ENCODE data around the gene SORBS2. TPM values are rescaled to one million over a fixed set of nuclear protein-coding genes. Genes with fewer than 3 reads are reported as not detected.

Gene SORBS2
- total RNA-seq, 1 experiment from 2014 or later = 44.5 TPM

- H3K4me3 Mint-ChIP-seq = no peak overlapping the region
- CTCF ChIA-PET = interaction anchor here (1.8 kb wide), 1 partner anchor 11 kb away, joined by 6 read pairs; no protein-coding TSS in a partner anchor
Measured at GRCh38 chr4:185786422-185786821, 25.6 kb downstream of the SORBS2 start.

More at GRCh38 chr4:185786422-185786821, 25.6 kb downstream of the SORBS2 start:
- Mint-ChIP-seq H3K27me3 (ENCODE audit: low read depth) (no peaks in the 10 kb centered on the region), H3K36me3 (no peaks in the 10 kb centered on the region), H3K4me1 (peaks cover 17% of the 10 kb centered on the region), H3K27ac (no peak overlapping the region), H3K9me3 (peaks cover 6% of the 10 kb centered on the region; the same call in 1 of the 2 replicates)
- DNase-seq (ENCODE audit: low spot score) (no peak), ATAC-seq (no peak)
- TF ChIP-seq MXD4 (CRISPR knock-in tag; IDR thresholded peaks at IDR 0.05; ENCODE audit: borderline replicate concordance) (no peak), HMGA2 (CRISPR knock-in tag; IDR thresholded peaks at IDR 0.05) (no peak), ATF1 (CRISPR knock-in tag; IDR thresholded peaks at IDR 0.05) (no peak), CREB1 (CRISPR knock-in tag; IDR thresholded peaks at IDR 0.05) (no peak), PREB (CRISPR knock-in tag; IDR thresholded peaks at IDR 0.05; ENCODE audit: borderline replicate concordance) (no peak), JAZF1 (CRISPR knock-in tag; IDR thresholded peaks at IDR 0.05) (no peak), MLX (CRISPR knock-in tag; IDR thresholded peaks at IDR 0.05) (no peak), ARID4B (CRISPR knock-in tag; IDR thresholded peaks at IDR 0.05; ENCODE audit: borderline replicate concordance) (no peak), MAX (CRISPR knock-in tag; IDR thresholded peaks at IDR 0.05) (no peak), ZNF281 (CRISPR knock-in tag; IDR thresholded peaks at IDR 0.05) (no peak)
- POLR2A ChIA-PET = interaction anchor here (0.7 kb wide), 1 partner anchor 158 kb away, joined by 5 read pairs; no protein-coding TSS in a partner anchor

Data from WTC11 (cell line).